B cell (primary cell): ENCODE measurements around the gene TPH2.

ENCODE experiments used
- EZH2 ChIP-seq: IDR thresholded peaks from 2 replicates; pipeline ENCODE4 v1.6.1; 2012; ENCODE audit warnings: borderline replicate concordance, low read depth, mild to moderate bottlenecking, moderate library complexity, low read length; ENCODE audit not compliant: insufficient read depth, poor library complexity, severe bottlenecking
- TF ChIP-seq, protein P1 (sequence below): fragments of 200-600 bp; IDR thresholded peaks from one replicate; pipeline ENCODE4 v1.8.0; 2022; ENCODE audit warnings: antibody characterized with exemption, mild to moderate bottlenecking

GRCh38 chr12:72075891-72076557 is 137.4 kb downstream of the TPH2 start:
- TF ChIP-seq, protein P1, sequence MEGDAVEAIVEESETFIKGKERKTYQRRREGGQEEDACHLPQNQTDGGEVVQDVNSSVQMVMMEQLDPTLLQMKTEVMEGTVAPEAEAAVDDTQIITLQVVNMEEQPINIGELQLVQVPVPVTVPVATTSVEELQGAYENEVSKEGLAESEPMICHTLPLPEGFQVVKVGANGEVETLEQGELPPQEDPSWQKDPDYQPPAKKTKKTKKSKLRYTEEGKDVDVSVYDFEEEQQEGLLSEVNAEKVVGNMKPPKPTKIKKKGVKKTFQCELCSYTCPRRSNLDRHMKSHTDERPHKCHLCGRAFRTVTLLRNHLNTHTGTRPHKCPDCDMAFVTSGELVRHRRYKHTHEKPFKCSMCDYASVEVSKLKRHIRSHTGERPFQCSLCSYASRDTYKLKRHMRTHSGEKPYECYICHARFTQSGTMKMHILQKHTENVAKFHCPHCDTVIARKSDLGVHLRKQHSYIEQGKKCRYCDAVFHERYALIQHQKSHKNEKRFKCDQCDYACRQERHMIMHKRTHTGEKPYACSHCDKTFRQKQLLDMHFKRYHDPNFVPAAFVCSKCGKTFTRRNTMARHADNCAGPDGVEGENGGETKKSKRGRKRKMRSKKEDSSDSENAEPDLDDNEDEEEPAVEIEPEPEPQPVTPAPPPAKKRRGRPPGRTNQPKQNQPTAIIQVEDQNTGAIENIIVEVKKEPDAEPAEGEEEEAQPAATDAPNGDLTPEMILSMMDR = no peak
- TF ChIP-seq EZH2 = no peak
